ENCODE results near the gene ANKMY1. TPM values are rescaled to one million over a fixed set of nuclear protein-coding genes. Genes with fewer than 3 reads are reported as not detected.
A peak's percentile ranks its signal among the peaks of the same experiment; 100 is the strongest.

The ANKMY1 gene
- polyA plus RNA-seq, 3 donors: 2.1 to 22.9 (median 2.9) TPM

- TF ChIP-seq CTCF (IDR thresholded peaks at IDR 0.05): no peak
- Mint-ChIP-seq H3K27ac (no peak overlapping the region), H3K9me3 (peaks cover 34 to 51% (median 48%) of the 10 kb centered on the region in 7 donors), H3K4me1 (peaks cover 6% of the 10 kb centered on the region), H3K4me3 (peak overlapping the region in 1 of 2 donors; percentile 80), H3K36me3 (peaks cover 54 to 66% of the 10 kb centered on the region in 2 donors), H3K27me3 (ENCODE audit: low read depth in 3 of 3) (peaks cover 14 to 32% (median 16%) of the 10 kb centered on the region in 3 donors)
- Histone ChIP-seq H3K36me3 (replicated peaks in 1 of 2; ENCODE audit: control insufficient read depth in 1 of 2, insufficient read depth in 2 of 2, low read length in 2 of 2) (peaks cover 20 to 43% of the 10 kb centered on the region in 2 donors), H3K4me2 (replicated peaks; ENCODE audit: extremely low read depth, low read length, poor library complexity, severe bottlenecking) (no peak overlapping the region), H3K79me2 (ENCODE audit: insufficient read depth, low read length) (no peaks in the 10 kb centered on the region), H3K4me1 (ENCODE audit: control insufficient read depth in 1 of 2, insufficient read depth in 2 of 2, low read length in 2 of 2) (no peaks in the 10 kb centered on the region), H3K4me3 (replicated peaks in 1 of 3; ENCODE audit: low read depth in 2 of 3, low read length in 3 of 3) (no peak overlapping the region), H4K20me1 (ENCODE audit: insufficient read depth, low read length) (peaks cover 4% of the 10 kb centered on the region), H3K9me3 (replicated peaks in 1 of 2; ENCODE audit: control insufficient read depth in 1 of 2, insufficient read depth in 1 of 2, low read length in 2 of 2) (peaks cover 45 to 53% of the 10 kb centered on the region in 2 donors), H2AFZ (ENCODE audit: insufficient read depth, low read depth, low read length, poor library complexity, severe bottlenecking) (no peak overlapping the region), H3K9ac (ENCODE audit: insufficient read depth, low read length, poor library complexity, severe bottlenecking) (no peak overlapping the region), H3K27ac (ENCODE audit: low read depth in 1 of 2, low read length in 2 of 2) (no peak overlapping the region), H3K27me3 (ENCODE audit: control insufficient read depth in 2 of 2, insufficient read depth in 2 of 2, low read length in 2 of 2) (peaks cover 0 to 8% of the 10 kb centered on the region in 2 donors)
- intact Hi-C loops (cut with micrococcal nuclease): no loop called here
- WGBS (ENCODE audit: insufficient coverage): 100% methylated on average over 10 of the region's 12 CpGs
- DNase-seq: no peak
These were observed 36.8 kb downstream of the ANKMY1 start for GRCh38 chr2:240520974-240521350.

DNA sequence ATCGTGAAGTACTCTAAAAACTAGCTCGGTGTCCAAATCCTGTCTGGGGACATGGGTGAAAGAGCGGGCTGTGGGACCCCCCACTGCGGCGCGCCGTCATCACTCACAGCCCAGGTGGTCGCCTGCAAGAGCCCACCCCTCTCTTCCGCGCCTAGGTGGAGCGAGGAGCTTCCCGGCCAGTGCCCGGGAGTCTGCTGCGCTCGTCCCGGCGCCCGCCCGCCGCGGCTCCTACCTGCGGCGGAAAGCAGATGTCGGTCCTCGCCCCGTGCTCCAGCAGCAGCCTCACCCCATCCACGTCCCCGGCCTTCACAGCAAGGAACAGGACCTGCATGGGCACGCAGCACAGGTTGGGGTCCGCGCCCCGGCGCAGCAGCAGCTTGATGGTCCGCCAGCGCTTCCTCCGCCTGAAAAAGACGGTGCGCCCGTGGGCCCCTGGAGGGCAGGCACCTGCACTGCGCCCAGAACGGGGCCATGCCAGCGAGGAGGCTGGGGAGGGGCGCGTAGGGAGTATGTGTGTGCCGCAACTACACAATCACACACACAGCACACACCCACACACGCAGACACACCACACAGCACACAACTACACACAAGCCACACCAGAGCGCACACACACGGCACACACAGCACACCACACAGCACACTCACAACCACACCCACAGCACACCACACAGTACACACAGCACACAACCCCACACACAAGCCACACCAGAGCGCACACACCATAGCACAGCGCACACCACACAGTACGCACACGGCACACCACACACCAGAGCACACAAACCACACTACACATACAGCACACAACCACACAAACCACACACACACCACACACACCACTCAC is 37.4 kb downstream of the ANKMY1 start:
- H3K36me3 Mint-ChIP-seq: peaks cover 50 to 60% of the 10 kb centered on the region in 2 donors
- H2AFZ ChIP-seq (ENCODE audit: insufficient read depth, low read depth, low read length, poor library complexity, severe bottlenecking): no peak overlapping the region
- peak overlapping the region in 1 of 7 donors; percentile 1 for H3K27ac Mint-ChIP-seq
- intact Hi-C loops (cut with micrococcal nuclease): no loop called here
- H3K9ac ChIP-seq (ENCODE audit: insufficient read depth, low read length, poor library complexity, severe bottlenecking): no peak overlapping the region
- no peaks in the 10 kb centered on the region for H3K79me2 ChIP-seq (ENCODE audit: insufficient read depth, low read length)
- no peak for DNase-seq
- peaks cover 0 to 8% of the 10 kb centered on the region in 2 donors for H3K27me3 ChIP-seq (ENCODE audit: control insufficient read depth in 2 of 2, insufficient read depth in 2 of 2, low read length in 2 of 2)
- H3K27ac ChIP-seq (ENCODE audit: low read depth in 1 of 2, low read length in 2 of 2): no peak overlapping the region
- H3K4me3 ChIP-seq (replicated peaks in 1 of 3; ENCODE audit: low read depth in 2 of 3, low read length in 3 of 3): no peak overlapping the region
- H3K4me1 ChIP-seq (ENCODE audit: control insufficient read depth in 1 of 2, insufficient read depth in 2 of 2, low read length in 2 of 2): no peaks in the 10 kb centered on the region
- peaks cover 14 to 32% (median 16%) of the 10 kb centered on the region in 3 donors for H3K27me3 Mint-ChIP-seq (ENCODE audit: low read depth in 3 of 3)
- H3K9me3 ChIP-seq (replicated peaks in 1 of 2; ENCODE audit: control insufficient read depth in 1 of 2, insufficient read depth in 1 of 2, low read length in 2 of 2): peaks cover 39 to 47% of the 10 kb centered on the region in 2 donors
- WGBS (ENCODE audit: insufficient coverage): 33% methylated on average over 40 of the region's 52 CpGs
- no peak for TF ChIP-seq CTCF (IDR thresholded peaks at IDR 0.05)
- peak overlapping the region in 1 of 2 donors; percentile 80 for H3K4me3 Mint-ChIP-seq
- H4K20me1 ChIP-seq (ENCODE audit: insufficient read depth, low read length): peaks cover 4% of the 10 kb centered on the region
- peaks cover 17 to 37% of the 10 kb centered on the region in 2 donors for H3K36me3 ChIP-seq (replicated peaks in 1 of 2; ENCODE audit: control insufficient read depth in 1 of 2, insufficient read depth in 2 of 2, low read length in 2 of 2)
- H3K4me2 ChIP-seq (replicated peaks; ENCODE audit: extremely low read depth, low read length, poor library complexity, severe bottlenecking): no peak overlapping the region
- H3K9me3 Mint-ChIP-seq: peaks cover 29 to 45% (median 42%) of the 10 kb centered on the region in 7 donors
- peaks cover 6% of the 10 kb centered on the region for H3K4me1 Mint-ChIP-seq

Data from CD14-positive monocyte (primary cell).